Suprapubic skin (tissue), 4 donors: ENCODE data around the gene DUSP3.

Experiments
- CTCF ChIP-seq, 2 donors: fragments of 200-600 bp in 1 of 2; fragments of 450-650 bp in 1 of 2; sonication (generic) in 1 of 2; IDR thresholded peaks; one replicate each; pipeline ENCODE4 v1.5.1; 2016 to 2019; ENCODE audit warnings: antibody characterized with exemption in 2 of 2, mild to moderate bottlenecking in 1 of 2, moderate library complexity in 1 of 2
- POLR2A ChIP-seq, 2 donors: fragments of 450-650 bp; IDR thresholded peaks; one replicate each; pipeline ENCODE4 v1.6.1; 2017; ENCODE audit warnings: antibody characterized with exemption in 2 of 2, mild to moderate bottlenecking in 2 of 2, moderate library complexity in 2 of 2
- POLR2AphosphoS5 ChIP-seq, 3 donors: sonication (generic); formaldehyde crosslinking; IDR thresholded peaks; one replicate each; pipeline ENCODE4 v1.6.1; 2017; ENCODE audit warnings: antibody characterized with exemption in 3 of 3

GRCh38 chr17:43766413-43767052 is 12.2 kb downstream of the DUSP3 start:
- peak; percentile 64 to 87 for TF ChIP-seq CTCF (IDR thresholded peaks at IDR 0.05)
- TF ChIP-seq POLR2A (IDR thresholded peaks at IDR 0.05), result peak in 1 of 2 donors; percentile 10
- TF ChIP-seq POLR2AphosphoS5 (IDR thresholded peaks at IDR 0.05), result no peak
